Kidney tubule cell (primary cell): Measurements from ENCODE around the gene CNN1.
A peak's percentile ranks its signal among the peaks of the same experiment; 100 is the strongest.
"Not testable (repeated sequence)": the region's sequence is repeated elsewhere in the genome, so short reads cannot be mapped to it uniquely, and the experiment has no call there.

Source experiments
- DNase-seq: peaks from one replicate; pipeline ENCODE4 v3.0.0-alpha.2; 2018; ENCODE audit warnings: low spot score

CNN1 gene

GRCh38 chr19:11534948-11535347 is 3.7 kb upstream of the CNN1 start:
- DNase-seq, result no peak

GRCh38 chr19:11535792-11536595 is 2.7 kb upstream of the CNN1 start:
- peak; percentile 89 for DNase-seq

GRCh38 chr19:11539495-11540365 is 1.1 kb downstream of the CNN1 start:
- DNase-seq, result no peak

- no peak for DNase-seq
Measured at GRCh38 chr19:11540645-11541044, 2.0 kb downstream of the CNN1 start.

GRCh38 chr19:11541238-11541637 is 2.6 kb downstream of the CNN1 start:
- DNase-seq, result no peak

- no peak for DNase-seq
Measured at GRCh38 chr19:11547929-11548700, 9.5 kb downstream of the CNN1 start.

- no peak for DNase-seq
Measured at GRCh38 chr19:11549386-11549953, 10.8 kb downstream of the CNN1 start.

- no peak for DNase-seq
Measured at GRCh38 chr19:11550265-11550664, 11.6 kb downstream of the CNN1 start.

GRCh38 chr19:11551603-11552235 is 13.1 kb downstream of the CNN1 start:
- no peak for DNase-seq

- DNase-seq, result no peak
Measured at GRCh38 chr19:11552666-11553372, 14.2 kb downstream of the CNN1 start.

GRCh38 chr19:11554160-11554559 is 15.5 kb downstream of the CNN1 start:
- no peak for DNase-seq

- DNase-seq, result no peak
Measured at GRCh38 chr19:11555246-11555645, 16.6 kb downstream of the CNN1 start.

GRCh38 chr19:11556634-11557420 is 18.2 kb downstream of the CNN1 start:
- DNase-seq, result no peak

GRCh38 chr19:11558881-11559828 is 20.5 kb downstream of the CNN1 start, which contains the start of gene ELOF1:
Gene ELOF1 (minus strand): TSS chr19:11559230. CDS start chr19:11554347, 4,883 bp downstream.
- peak; percentile 99 for DNase-seq

GRCh38 chr19:11560404-11561051 is 21.9 kb downstream of the CNN1 start:
- DNase-seq, result peak; percentile 74

GRCh38 chr19:11563532-11563931 is 24.9 kb downstream of the CNN1 start:
- no peak for DNase-seq

GRCh38 chr19:11564082-11564807 is 25.6 kb downstream of the CNN1 start:
- DNase-seq, result not testable (repeated sequence)

GRCh38 chr19:11565649-11565980 is 27.0 kb downstream of the CNN1 start:
- DNase-seq, result not testable (repeated sequence)
